Brain microvascular endothelial cell (primary cell): ENCODE measurements around the gene CST4.

Experiments used
- DNase-seq: peaks from one replicate; pipeline ENCODE4 v3.0.0-alpha.2; 2020
- H3K27ac ChIP-seq: fragments of 250-450 bp; sonication (Bioruptor Pico); 2 replicates; pipeline ENCODE4 v1.5.1; 2020; ENCODE audit warnings: mild to moderate bottlenecking, moderate library complexity
- H3K27me3 ChIP-seq: fragments of 250-450 bp; sonication (Bioruptor Pico); replicated peaks from 2 replicates; pipeline ENCODE4 v1.5.1; 2020; ENCODE audit warnings: mild to moderate bottlenecking
- H3K36me3 ChIP-seq: fragments of 250-450 bp; sonication (Bioruptor Pico); replicated peaks from 2 replicates; pipeline ENCODE4 v1.5.1; 2020; ENCODE audit warnings: mild to moderate bottlenecking
- H3K4me3 ChIP-seq: 2 replicates; pipeline ENCODE4 v1.5.1; 2011; ENCODE audit warnings: low read depth, mild to moderate bottlenecking, control low read depth, low read length, moderate library complexity
- CTCF ChIP-seq: IDR thresholded peaks from 2 replicates; pipeline ENCODE4 v1.5.1; 2011; ENCODE audit warnings: low read depth, mild to moderate bottlenecking, moderate library complexity, low read length, control low read depth, inconsistent platforms; ENCODE audit errors: missing control alignments
- in situ Hi-C: cut with HindIII; loops from 2 replicates; pipeline ENCODE4 v1.10.0; 2017; ENCODE audit warnings: low sequenced_read_pairs, low pct_ligation_motif_present

Gene CST4

GRCh38 chr20:23680146-23680545, 8.7 kb downstream of the CST4 start:
- Histone ChIP-seq H3K4me3 (no peak overlapping the region), H3K36me3 (no peaks in the 10 kb centered on the region), H3K27ac (no peak overlapping the region), H3K27me3 (no peaks in the 10 kb centered on the region)
- in situ Hi-C loops, result no loop called here
- no peak for TF ChIP-seq CTCF
- no peak for DNase-seq

GRCh38 chr20:23679133-23680092, 9.4 kb downstream of the CST4 start:
- Histone ChIP-seq H3K27me3 (no peaks in the 10 kb centered on the region), H3K27ac (no peak overlapping the region), H3K4me3 (no peak overlapping the region), H3K36me3 (no peaks in the 10 kb centered on the region)
- no peak for TF ChIP-seq CTCF
- DNase-seq, result no peak
- in situ Hi-C loops, result no loop called here

GRCh38 chr20:23673209-23673608, 15.6 kb downstream of the CST4 start:
- H3K27ac ChIP-seq, result no peak overlapping the region
- H3K36me3 ChIP-seq, result no peaks in the 10 kb centered on the region
- in situ Hi-C loops, result no loop called here
- H3K4me3 ChIP-seq, result no peak overlapping the region
- no peaks in the 10 kb centered on the region for H3K27me3 ChIP-seq
- no peak for DNase-seq
- no peak for TF ChIP-seq CTCF

GRCh38 chr20:23672158-23672557, 16.7 kb downstream of the CST4 start:
- in situ Hi-C loops, result no loop called here
- no peaks in the 10 kb centered on the region for H3K36me3 ChIP-seq
- no peak for TF ChIP-seq CTCF

GRCh38 chr20:23671479-23671878, 17.4 kb downstream of the CST4 start:
- no peaks in the 10 kb centered on the region for H3K36me3 ChIP-seq
- H3K4me3 ChIP-seq, result no peak overlapping the region
- H3K27ac ChIP-seq, result no peak overlapping the region
- H3K27me3 ChIP-seq, result no peaks in the 10 kb centered on the region
- no peak for TF ChIP-seq CTCF
- no peak for DNase-seq
- in situ Hi-C loops, result no loop called here

More at GRCh38 chr20:23672158-23672557, 16.7 kb downstream of the CST4 start:
- DNase-seq, result no peak
- no peaks in the 10 kb centered on the region for H3K27me3 ChIP-seq
- H3K27ac ChIP-seq, result no peak overlapping the region
- no peak overlapping the region for H3K4me3 ChIP-seq
